ENCODE measurements around the gene LSM14A.

DNA sequence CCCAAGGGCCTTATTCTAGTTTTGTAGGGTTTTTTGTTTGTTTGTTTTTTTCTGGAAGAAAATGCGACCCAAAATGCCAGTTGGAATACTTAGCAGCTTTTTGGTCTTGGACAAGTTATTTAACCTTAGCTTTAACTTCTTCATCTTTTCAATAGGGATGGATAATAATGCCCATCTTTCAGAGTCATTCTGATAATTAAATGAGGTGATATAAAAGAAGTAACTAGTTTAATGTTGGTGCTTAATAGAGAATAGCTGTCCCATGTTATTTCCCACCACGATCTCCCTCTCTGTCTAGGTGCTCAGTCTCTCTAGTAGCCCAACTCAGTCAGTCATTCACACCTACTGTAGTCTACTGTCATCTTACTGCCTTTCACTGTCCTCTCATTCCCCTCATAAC lies 8.0 kb downstream of the LSM14A start:
- TF ChIP-seq, protein P1, sequence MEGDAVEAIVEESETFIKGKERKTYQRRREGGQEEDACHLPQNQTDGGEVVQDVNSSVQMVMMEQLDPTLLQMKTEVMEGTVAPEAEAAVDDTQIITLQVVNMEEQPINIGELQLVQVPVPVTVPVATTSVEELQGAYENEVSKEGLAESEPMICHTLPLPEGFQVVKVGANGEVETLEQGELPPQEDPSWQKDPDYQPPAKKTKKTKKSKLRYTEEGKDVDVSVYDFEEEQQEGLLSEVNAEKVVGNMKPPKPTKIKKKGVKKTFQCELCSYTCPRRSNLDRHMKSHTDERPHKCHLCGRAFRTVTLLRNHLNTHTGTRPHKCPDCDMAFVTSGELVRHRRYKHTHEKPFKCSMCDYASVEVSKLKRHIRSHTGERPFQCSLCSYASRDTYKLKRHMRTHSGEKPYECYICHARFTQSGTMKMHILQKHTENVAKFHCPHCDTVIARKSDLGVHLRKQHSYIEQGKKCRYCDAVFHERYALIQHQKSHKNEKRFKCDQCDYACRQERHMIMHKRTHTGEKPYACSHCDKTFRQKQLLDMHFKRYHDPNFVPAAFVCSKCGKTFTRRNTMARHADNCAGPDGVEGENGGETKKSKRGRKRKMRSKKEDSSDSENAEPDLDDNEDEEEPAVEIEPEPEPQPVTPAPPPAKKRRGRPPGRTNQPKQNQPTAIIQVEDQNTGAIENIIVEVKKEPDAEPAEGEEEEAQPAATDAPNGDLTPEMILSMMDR (IDR thresholded peaks at IDR 0.05), result no peak
- TF ChIP-seq POLR2A (IDR thresholded peaks at IDR 0.05), result no peak

Measured in Peyer's patch (tissue), 4 donors.